ENCODE measurements around the gene DSCAM. TPM values are rescaled to one million over a fixed set of nuclear protein-coding genes. Genes with fewer than 3 reads are reported as not detected.

Gene DSCAM
- total RNA-seq, 1 donor = not detected

DNA sequence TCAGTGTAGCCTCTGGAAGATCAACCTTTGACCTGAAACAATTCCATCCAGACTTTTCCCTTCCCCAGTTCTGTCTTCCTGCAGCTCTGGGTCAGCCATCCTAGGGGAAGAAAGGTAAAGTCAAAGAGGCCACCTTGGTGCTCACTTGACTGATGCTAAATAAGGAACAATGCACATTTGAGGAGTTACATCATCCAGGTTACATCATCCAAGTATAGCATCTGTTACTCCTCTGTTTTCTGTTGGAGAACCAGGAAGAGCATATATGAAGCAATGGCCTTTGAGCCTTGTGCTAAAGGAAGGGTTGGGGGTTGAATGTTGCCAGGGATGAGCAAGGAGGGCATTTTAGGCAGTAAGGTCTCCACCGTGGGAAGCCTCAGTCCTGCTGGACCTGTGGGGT lies 3.1 kb upstream of the DSCAM start:
- Histone ChIP-seq H2AFZ (ENCODE audit: low read length) (no peak overlapping the region), H3K4me2 (ENCODE audit: insufficient read depth, low read length) (no peak overlapping the region), H3K4me3 (ENCODE audit: insufficient read depth, low read length) (no peak overlapping the region), H3K9me3 (ENCODE audit: low read depth, low read length) (peaks cover 4% of the 10 kb centered on the region), H3K79me2 (ENCODE audit: insufficient read depth, low read length) (no peaks in the 10 kb centered on the region), H4K20me1 (ENCODE audit: insufficient read depth, low read length) (no peaks in the 10 kb centered on the region), H3K27me3 (ENCODE audit: insufficient read depth, low read length) (no peaks in the 10 kb centered on the region), H3K36me3 (ENCODE audit: insufficient read depth, low read length) (no peaks in the 10 kb centered on the region), H3K4me1 (ENCODE audit: insufficient read depth, low read length) (no peaks in the 10 kb centered on the region), H3K27ac (ENCODE audit: low read depth, low read length) (no peak overlapping the region)
- no peak for DNase-seq (ENCODE audit: insufficient read length, low spot score, missing footprints)
- TF ChIP-seq, protein P1, sequence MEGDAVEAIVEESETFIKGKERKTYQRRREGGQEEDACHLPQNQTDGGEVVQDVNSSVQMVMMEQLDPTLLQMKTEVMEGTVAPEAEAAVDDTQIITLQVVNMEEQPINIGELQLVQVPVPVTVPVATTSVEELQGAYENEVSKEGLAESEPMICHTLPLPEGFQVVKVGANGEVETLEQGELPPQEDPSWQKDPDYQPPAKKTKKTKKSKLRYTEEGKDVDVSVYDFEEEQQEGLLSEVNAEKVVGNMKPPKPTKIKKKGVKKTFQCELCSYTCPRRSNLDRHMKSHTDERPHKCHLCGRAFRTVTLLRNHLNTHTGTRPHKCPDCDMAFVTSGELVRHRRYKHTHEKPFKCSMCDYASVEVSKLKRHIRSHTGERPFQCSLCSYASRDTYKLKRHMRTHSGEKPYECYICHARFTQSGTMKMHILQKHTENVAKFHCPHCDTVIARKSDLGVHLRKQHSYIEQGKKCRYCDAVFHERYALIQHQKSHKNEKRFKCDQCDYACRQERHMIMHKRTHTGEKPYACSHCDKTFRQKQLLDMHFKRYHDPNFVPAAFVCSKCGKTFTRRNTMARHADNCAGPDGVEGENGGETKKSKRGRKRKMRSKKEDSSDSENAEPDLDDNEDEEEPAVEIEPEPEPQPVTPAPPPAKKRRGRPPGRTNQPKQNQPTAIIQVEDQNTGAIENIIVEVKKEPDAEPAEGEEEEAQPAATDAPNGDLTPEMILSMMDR (IDR thresholded peaks at IDR 0.05; ENCODE audit: extremely low read depth, low read depth, low read length) = no peak

DNA sequence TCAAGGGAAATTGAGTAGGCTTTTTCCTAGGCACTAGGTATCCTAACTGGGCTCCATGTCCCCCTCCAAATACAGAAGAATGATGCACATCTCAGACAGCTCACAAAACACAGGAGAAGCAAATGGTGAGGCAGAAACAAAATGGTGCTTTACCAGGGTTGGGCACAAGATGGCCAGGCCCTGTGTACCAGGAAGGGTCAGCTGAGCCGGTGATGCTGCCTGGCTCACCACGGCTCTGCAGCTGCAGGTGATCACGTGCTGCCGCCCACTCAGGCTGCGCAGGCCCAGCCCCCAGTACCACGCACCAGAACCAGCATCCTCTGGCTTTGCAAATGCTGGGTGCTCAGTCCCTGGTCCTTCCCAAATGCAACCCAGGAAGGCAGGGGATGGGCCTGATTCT lies 993 bp upstream of the DSCAM start:
- H2AFZ ChIP-seq (ENCODE audit: low read length) = no peak overlapping the region
- no peaks in the 10 kb centered on the region for H4K20me1 ChIP-seq (ENCODE audit: insufficient read depth, low read length)
- DNase-seq (ENCODE audit: insufficient read length, low spot score, missing footprints) = no peak
- H3K4me3 ChIP-seq (ENCODE audit: insufficient read depth, low read length) = no peak overlapping the region
- no peaks in the 10 kb centered on the region for H3K27me3 ChIP-seq (ENCODE audit: insufficient read depth, low read length)
- H3K79me2 ChIP-seq (ENCODE audit: insufficient read depth, low read length) = no peaks in the 10 kb centered on the region
- H3K9me3 ChIP-seq (ENCODE audit: low read depth, low read length) = no peaks in the 10 kb centered on the region
- H3K4me1 ChIP-seq (ENCODE audit: insufficient read depth, low read length) = no peaks in the 10 kb centered on the region
- no peak overlapping the region for H3K27ac ChIP-seq (ENCODE audit: low read depth, low read length)
- H3K36me3 ChIP-seq (ENCODE audit: insufficient read depth, low read length) = no peaks in the 10 kb centered on the region
- no peak overlapping the region for H3K4me2 ChIP-seq (ENCODE audit: insufficient read depth, low read length)
- TF ChIP-seq, protein P1 (IDR thresholded peaks at IDR 0.05; ENCODE audit: extremely low read depth, low read depth, low read length) = no peak

DNA sequence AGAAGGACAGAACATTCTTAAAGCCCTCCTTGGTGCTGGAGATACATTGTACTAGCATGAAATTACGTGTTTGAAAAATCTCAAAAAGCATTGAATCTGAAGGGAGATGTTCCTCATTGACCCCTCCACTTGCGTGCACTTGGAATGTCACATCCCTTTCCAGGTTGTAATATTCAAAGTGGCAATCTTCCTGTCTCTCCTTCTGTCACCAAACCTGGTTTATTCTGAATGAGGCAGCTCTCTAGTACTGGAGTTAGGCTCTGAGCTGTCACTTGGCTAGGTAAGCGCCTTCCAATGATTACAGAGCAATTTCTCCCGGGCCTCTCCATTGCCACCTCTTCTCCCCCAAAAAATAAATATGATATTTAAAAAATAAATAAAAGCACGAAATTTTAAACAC lies 855 bp downstream of the DSCAM start:
- Histone ChIP-seq H3K79me2 (ENCODE audit: insufficient read depth, low read length) (no peaks in the 10 kb centered on the region), H4K20me1 (ENCODE audit: insufficient read depth, low read length) (no peaks in the 10 kb centered on the region), H3K4me1 (ENCODE audit: insufficient read depth, low read length) (no peaks in the 10 kb centered on the region), H3K36me3 (ENCODE audit: insufficient read depth, low read length) (no peaks in the 10 kb centered on the region), H2AFZ (ENCODE audit: low read length) (no peak overlapping the region), H3K27me3 (ENCODE audit: insufficient read depth, low read length) (no peaks in the 10 kb centered on the region), H3K27ac (ENCODE audit: low read depth, low read length) (no peak overlapping the region), H3K4me2 (ENCODE audit: insufficient read depth, low read length) (no peak overlapping the region), H3K4me3 (ENCODE audit: insufficient read depth, low read length) (no peak overlapping the region), H3K9me3 (ENCODE audit: low read depth, low read length) (no peaks in the 10 kb centered on the region)
- TF ChIP-seq, protein P1 (IDR thresholded peaks at IDR 0.05; ENCODE audit: extremely low read depth, low read depth, low read length) = no peak
- DNase-seq (ENCODE audit: insufficient read length, low spot score, missing footprints) = no peak

DNA sequence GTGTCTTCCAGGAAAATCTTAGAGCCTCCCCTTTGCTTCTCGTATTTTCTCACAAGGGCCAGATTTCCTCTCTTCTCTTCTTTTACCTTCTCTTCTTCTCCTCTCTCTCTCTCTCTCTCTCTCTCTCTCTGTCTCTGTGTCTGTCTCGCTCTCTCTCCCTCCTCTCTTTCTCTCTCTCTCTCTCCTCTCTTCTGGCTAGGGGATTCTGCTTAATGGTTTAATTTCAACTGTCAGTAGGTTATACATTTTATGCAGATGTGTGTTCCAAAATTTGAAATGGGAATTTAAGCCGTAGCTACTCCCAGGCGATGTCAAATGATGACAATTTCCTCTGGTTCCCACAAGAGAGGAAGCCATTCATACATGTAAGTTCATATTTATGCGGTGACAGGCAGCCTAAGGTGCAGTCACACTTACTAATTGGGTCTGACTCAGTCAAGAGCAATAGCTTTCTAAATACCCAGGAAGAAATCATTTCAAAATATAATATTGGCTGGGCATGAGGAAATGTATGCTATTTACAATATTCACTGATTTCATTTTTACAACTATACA lies 1.4 kb downstream of the DSCAM start:
- Histone ChIP-seq H2AFZ (ENCODE audit: low read length) (no peak overlapping the region), H3K36me3 (ENCODE audit: insufficient read depth, low read length) (no peaks in the 10 kb centered on the region), H3K9me3 (ENCODE audit: low read depth, low read length) (no peaks in the 10 kb centered on the region), H3K4me1 (ENCODE audit: insufficient read depth, low read length) (no peaks in the 10 kb centered on the region), H3K79me2 (ENCODE audit: insufficient read depth, low read length) (no peaks in the 10 kb centered on the region), H3K27ac (ENCODE audit: low read depth, low read length) (no peak overlapping the region), H3K4me3 (ENCODE audit: insufficient read depth, low read length) (no peak overlapping the region), H3K4me2 (ENCODE audit: insufficient read depth, low read length) (no peak overlapping the region), H3K27me3 (ENCODE audit: insufficient read depth, low read length) (no peaks in the 10 kb centered on the region), H4K20me1 (ENCODE audit: insufficient read depth, low read length) (no peaks in the 10 kb centered on the region)
- no peak for DNase-seq (ENCODE audit: insufficient read length, low spot score, missing footprints)
- TF ChIP-seq, protein P1 (IDR thresholded peaks at IDR 0.05; ENCODE audit: extremely low read depth, low read depth, low read length) = no peak

Measured in osteoblast (primary cell).